OCI-LY1 (cell line): ENCODE data around the gene AR.

Experiments used
- H2AFZ ChIP-seq: fragments of 200-600 bp; sonication (generic), shearing (Covaris generic); 2 replicates; pipeline ENCODE4 v1.6.0; 2014; ENCODE audit warnings: antibody characterized with exemption, mild to moderate bottlenecking, low read length
- H3F3A ChIP-seq: fragments of 200-600 bp; sonication (generic), shearing (Covaris generic); 2 replicates; pipeline ENCODE4 v1.6.0; 2014; ENCODE audit warnings: mild to moderate bottlenecking, antibody characterized with exemption, low read length, moderate library complexity; ENCODE audit not compliant: insufficient read depth
- H3K27ac ChIP-seq: fragments of 200-600 bp; sonication (generic); 2 replicates; pipeline ENCODE4 v1.5.1; 2014; ENCODE audit warnings: low read length, mixed run types, mild to moderate bottlenecking, low read depth; ENCODE audit not compliant: poor library complexity, severe bottlenecking
- H3K27me3 ChIP-seq: fragments of 200-600 bp; sonication (generic); 2 replicates; pipeline ENCODE4 v1.6.0; 2014; ENCODE audit warnings: antibody characterized with exemption, mild to moderate bottlenecking, low read length, moderate library complexity; ENCODE audit not compliant: insufficient read depth
- H3K36me3 ChIP-seq: fragments of 200-600 bp; sonication (generic); 2 replicates; pipeline ENCODE4 v1.6.1; 2014; ENCODE audit warnings: mild to moderate bottlenecking, antibody characterized with exemption, low read length, moderate library complexity, mixed read lengths; ENCODE audit not compliant: insufficient read depth
- H3K4me1 ChIP-seq: fragments of 200-600 bp; sonication (generic); 2 replicates; pipeline ENCODE4 v1.5.1; 2014; ENCODE audit warnings: mild to moderate bottlenecking, low read length, moderate library complexity; ENCODE audit not compliant: insufficient read depth, severe bottlenecking
- H3K4me2 ChIP-seq: fragments of 200-600 bp; sonication (generic), shearing (Covaris generic); 2 replicates; pipeline ENCODE4 v1.6.1; 2014; ENCODE audit warnings: low read length
- H3K4me3 ChIP-seq: fragments of 200-600 bp; sonication (generic); 2 replicates; pipeline ENCODE4 v1.5.1; 2014; ENCODE audit warnings: low read length, low read depth, mild to moderate bottlenecking, mixed read lengths; ENCODE audit not compliant: poor library complexity, severe bottlenecking
- H3K79me2 ChIP-seq: fragments of 200-600 bp; shearing (Covaris generic); 2 replicates; pipeline ENCODE4 v1.6.1; 2016; ENCODE audit warnings: mixed run types, low read length, mixed read lengths; ENCODE audit not compliant: insufficient read depth
- H3K9ac ChIP-seq: fragments of 200-600 bp; sonication (generic), shearing (Covaris generic); 2 replicates; pipeline ENCODE4 v1.6.1; 2014; ENCODE audit warnings: mild to moderate bottlenecking, low read length, mixed read lengths
- H3K9me2 ChIP-seq: fragments of 200-600 bp; sonication (generic), shearing (Covaris generic); 2 replicates; pipeline ENCODE4 v1.6.1; 2014; ENCODE audit warnings: low read depth, mild to moderate bottlenecking, low read length, mixed read lengths
- H3K9me3 ChIP-seq: fragments of 200-600 bp; shearing (Covaris generic); 2 replicates; pipeline ENCODE4 v1.6.1; 2014; ENCODE audit warnings: low read length, mixed read lengths
- H4K20me1 ChIP-seq: fragments of 200-600 bp; sonication (generic), shearing (Covaris generic); 2 replicates; pipeline ENCODE4 v1.6.0; 2016; ENCODE audit warnings: mild to moderate bottlenecking, low read length; ENCODE audit not compliant: insufficient read depth
- CTCF ChIP-seq: fragments of 200-600 bp; sonication (generic), shearing (Covaris generic); IDR thresholded peaks from 2 replicates; pipeline ENCODE4 v1.5.1; 2017; ENCODE audit warnings: mild to moderate bottlenecking, antibody characterized with exemption, low read length, moderate library complexity, mixed read lengths
- EZH2 ChIP-seq: fragments of 200-600 bp; sonication (generic), shearing (Covaris generic); IDR thresholded peaks from 2 replicates; pipeline ENCODE4 v1.8.0; 2017; ENCODE audit warnings: borderline replicate concordance, mixed run types, mild to moderate bottlenecking, antibody characterized with exemption, low read length, moderate library complexity, mixed read lengths

The AR gene

DNA sequence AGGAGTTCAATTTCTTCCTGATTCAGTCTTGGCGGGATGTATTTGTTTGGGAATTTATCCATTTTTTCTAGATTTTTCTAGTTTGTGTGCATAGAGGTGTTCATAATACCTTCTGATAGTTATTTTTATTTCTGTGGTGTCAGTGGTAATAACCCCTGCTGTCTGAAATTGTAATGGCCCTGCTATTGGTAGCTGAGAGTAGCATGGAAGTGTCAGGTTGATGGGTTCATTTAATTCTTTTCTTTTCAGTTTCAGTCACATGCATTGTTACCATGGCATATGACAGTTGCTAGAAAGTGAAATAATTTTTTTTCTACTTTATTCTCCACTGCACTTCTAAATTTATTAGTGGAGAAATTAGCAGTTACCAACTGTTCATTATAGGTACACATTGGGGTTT is 20.7 kb downstream of the AR start:
- H3K9me2 ChIP-seq, result no peaks in the 10 kb centered on the region
- no peak overlapping the region for H2AFZ ChIP-seq
- H3K9me3 ChIP-seq, result no peaks in the 10 kb centered on the region
- TF ChIP-seq CTCF (no peak), EZH2 (no peak)
- no peak overlapping the region for H3K27ac ChIP-seq
- H3K9ac ChIP-seq, result no peak overlapping the region
- H3K4me2 ChIP-seq, result no peak overlapping the region
- H3K4me3 ChIP-seq, result no peak overlapping the region
- H4K20me1 ChIP-seq, result no peaks in the 10 kb centered on the region
- no peaks in the 10 kb centered on the region for H3K36me3 ChIP-seq
- no peaks in the 10 kb centered on the region for H3K79me2 ChIP-seq
- no peaks in the 10 kb centered on the region for H3K4me1 ChIP-seq
- no peaks in the 10 kb centered on the region for H3K27me3 ChIP-seq
- H3F3A ChIP-seq, result no peaks in the 10 kb centered on the region

DNA sequence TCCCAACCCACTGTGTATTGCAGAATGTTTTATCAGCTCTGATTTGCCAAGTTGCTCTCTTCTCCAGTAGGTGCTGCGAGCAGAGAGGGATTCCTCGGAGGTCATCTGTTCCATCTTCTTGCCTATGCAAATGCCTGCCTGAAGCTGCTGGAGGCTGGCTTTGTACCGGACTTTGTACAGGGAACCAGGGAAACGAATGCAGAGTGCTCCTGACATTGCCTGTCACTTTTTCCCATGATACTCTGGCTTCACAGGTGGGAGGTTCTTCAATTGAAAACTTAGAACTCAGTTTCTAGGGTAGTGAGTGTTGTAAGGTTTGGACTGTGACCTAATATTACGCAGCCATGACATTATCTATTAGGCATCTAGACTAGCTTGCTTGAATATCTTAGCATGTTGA is 24.9 kb downstream of the AR start:
- Histone ChIP-seq H3F3A (no peaks in the 10 kb centered on the region), H2AFZ (no peak overlapping the region), H3K9ac (no peak overlapping the region), H3K36me3 (no peaks in the 10 kb centered on the region), H3K9me2 (no peaks in the 10 kb centered on the region), H3K27me3 (no peaks in the 10 kb centered on the region), H3K4me1 (no peaks in the 10 kb centered on the region), H3K27ac (no peak overlapping the region), H4K20me1 (no peaks in the 10 kb centered on the region), H3K9me3 (no peaks in the 10 kb centered on the region), H3K79me2 (no peaks in the 10 kb centered on the region), H3K4me2 (no peak overlapping the region), H3K4me3 (no peak overlapping the region)
- TF ChIP-seq EZH2 (no peak), CTCF (no peak)

DNA sequence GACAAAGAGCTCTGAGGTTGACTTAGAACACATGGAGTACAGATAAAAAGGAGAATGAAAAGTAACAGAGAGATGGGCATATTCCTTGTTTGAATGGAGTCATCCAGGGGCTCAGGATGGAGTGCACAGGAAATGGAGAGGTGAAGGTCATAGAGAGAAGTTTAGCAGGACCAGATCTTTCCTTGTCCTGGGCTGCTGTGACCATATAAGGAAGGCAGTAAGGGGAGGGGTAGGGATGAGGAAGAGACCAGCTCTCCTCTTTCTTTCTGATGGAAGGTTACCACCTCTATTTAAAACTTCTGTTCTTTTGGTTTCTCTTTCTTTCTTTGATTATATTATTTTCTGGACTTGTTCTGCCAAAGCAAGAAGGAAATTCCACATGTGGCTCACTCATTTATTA is 27.0 kb downstream of the AR start:
- H3K9me3 ChIP-seq, result no peaks in the 10 kb centered on the region
- H3K9me2 ChIP-seq, result no peaks in the 10 kb centered on the region
- no peaks in the 10 kb centered on the region for H3K27me3 ChIP-seq
- H4K20me1 ChIP-seq, result no peaks in the 10 kb centered on the region
- TF ChIP-seq CTCF (no peak), EZH2 (no peak)
- H3K4me2 ChIP-seq, result no peak overlapping the region
- no peak overlapping the region for H3K27ac ChIP-seq
- H3K4me3 ChIP-seq, result no peak overlapping the region
- H3K4me1 ChIP-seq, result no peaks in the 10 kb centered on the region
- no peaks in the 10 kb centered on the region for H3F3A ChIP-seq
- H3K79me2 ChIP-seq, result no peaks in the 10 kb centered on the region
- H2AFZ ChIP-seq, result no peak overlapping the region
- no peak overlapping the region for H3K9ac ChIP-seq
- no peaks in the 10 kb centered on the region for H3K36me3 ChIP-seq
